Measurements from ENCODE around the gene RARRES2. TPM values are rescaled to one million over a fixed set of nuclear protein-coding genes. Genes with fewer than 3 reads are reported as not detected.
"Not testable (repeated sequence)": the region's sequence is repeated elsewhere in the genome, so short reads cannot be mapped to it uniquely, and the experiment has no call there.

The RARRES2 gene
- total RNA-seq, 4 donors from 2014 or later, result 84.2 to 124 (median 102) TPM

GRCh38 chr7:150388306-150388705 lies 46.9 kb upstream of the RARRES2 start:
- WGBS, 2 donors (ENCODE audit: low coverage in 1 of 2), result 77 to 89% methylated on average over 3 to 7 of the region's 7 CpGs
- no peaks in the 10 kb centered on the region for H3K27me3 ChIP-seq
- H3K4me1 ChIP-seq, result peaks cover 18 to 53% (median 45%) of the 10 kb centered on the region in 4 donors
- TF ChIP-seq EP300 (IDR thresholded peaks at IDR 0.05; ENCODE audit: low read depth) (no peak), CTCF (IDR thresholded peaks at IDR 0.05) (no peak), POLR2A (IDR thresholded peaks at IDR 0.05) (no peak), POLR2AphosphoS5 (IDR thresholded peaks at IDR 0.05) (no peak)
- H3K4me3 ChIP-seq, result no peak overlapping the region
- H3K27ac ChIP-seq, result peak overlapping the region; percentile 1 to 66 (median 40)
- in situ Hi-C loops (cut with MboI; ENCODE audit: low pct_ligation_motif_present in 1 of 4, low pct_unique_long_range_greater_than_20kb in 1 of 4, low sequenced_read_pairs in 3 of 4), result no loop called here
- no peak for DNase-seq
- intact Hi-C loops (cut with DNase I; ENCODE audit: low total_unique reads), result no loop called here
- no peaks in the 10 kb centered on the region for H3K9me3 ChIP-seq
- H3K36me3 ChIP-seq, result no peaks in the 10 kb centered on the region

DNA sequence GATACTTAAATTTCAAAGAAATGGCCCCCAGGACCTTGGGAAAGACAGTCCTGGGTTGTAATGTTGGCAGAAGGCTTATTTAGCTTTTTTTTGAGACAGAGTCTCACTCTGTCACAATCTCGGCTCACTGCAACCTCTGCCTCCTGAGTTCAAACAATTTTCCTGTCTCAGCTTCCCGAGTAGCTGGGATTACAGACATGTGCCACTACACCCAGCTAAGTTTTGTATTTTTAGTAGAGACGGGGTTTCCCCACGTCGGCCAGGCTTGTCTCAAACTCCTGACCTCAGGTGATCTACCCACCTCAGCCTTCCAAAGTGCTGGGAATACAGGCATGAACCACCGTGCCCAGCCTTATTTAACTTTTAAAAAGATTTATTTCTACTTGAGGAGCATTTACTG lies 44.5 kb upstream of the RARRES2 start:
- in situ Hi-C loops (cut with MboI; ENCODE audit: low pct_ligation_motif_present in 1 of 4, low pct_unique_long_range_greater_than_20kb in 1 of 4, low sequenced_read_pairs in 3 of 4), result not testable (repeated sequence)

GRCh38 chr7:150385302-150385723 lies 43.9 kb upstream of the RARRES2 start:
- TF ChIP-seq EP300 (IDR thresholded peaks at IDR 0.05; ENCODE audit: low read depth), result no peak
- no peak for TF ChIP-seq CTCF (IDR thresholded peaks at IDR 0.05)
- TF ChIP-seq POLR2A (IDR thresholded peaks at IDR 0.05), result no peak
- TF ChIP-seq POLR2AphosphoS5 (IDR thresholded peaks at IDR 0.05), result no peak
- DNase-seq, result no peak
- intact Hi-C loops (cut with DNase I; ENCODE audit: low total_unique reads) (no loop called here), in situ Hi-C loops (cut with MboI; ENCODE audit: low pct_ligation_motif_present in 1 of 4, low pct_unique_long_range_greater_than_20kb in 1 of 4, low sequenced_read_pairs in 3 of 4) (no loop called here)
- Histone ChIP-seq H3K27ac (peak overlapping the region; percentile 63 to 99 (median 86)), H3K4me1 (peaks cover 28 to 77% (median 64%) of the 10 kb centered on the region in 4 donors), H3K27me3 (no peaks in the 10 kb centered on the region), H3K36me3 (no peaks in the 10 kb centered on the region), H3K4me3 (no peak overlapping the region), H3K9me3 (no peaks in the 10 kb centered on the region)
- WGBS, 2 donors (ENCODE audit: low coverage in 1 of 2), result 49 to 64% methylated on average over 4 to 14 of the region's 14 CpGs

More for the DNA sequence above, 44.5 kb upstream of the RARRES2 start:
- intact Hi-C loops (cut with DNase I; ENCODE audit: low total_unique reads); H3K36me3 ChIP-seq; H3K9me3 ChIP-seq; H3K4me3 ChIP-seq; DNase-seq; H3K27me3 ChIP-seq: not testable (repeated sequence)
- Histone ChIP-seq H3K27ac (peak overlapping the region; percentile 3 to 99 (median 78)), H3K4me1 (peaks cover 22 to 72% (median 59%) of the 10 kb centered on the region in 4 donors)
- WGBS, 2 donors (ENCODE audit: low coverage in 1 of 2), result 35 to 46% methylated on average over 6 of the region's 6 CpGs

GRCh38 chr7:150384406-150385301 lies 43.2 kb upstream of the RARRES2 start:
- no peak overlapping the region for H3K4me3 ChIP-seq
- intact Hi-C loops (cut with DNase I; ENCODE audit: low total_unique reads) (no loop called here), in situ Hi-C loops (cut with MboI; ENCODE audit: low pct_ligation_motif_present in 1 of 4, low pct_unique_long_range_greater_than_20kb in 1 of 4, low sequenced_read_pairs in 3 of 4) (no loop called here)
- no peaks in the 10 kb centered on the region for H3K27me3 ChIP-seq
- TF ChIP-seq POLR2A (IDR thresholded peaks at IDR 0.05), result no peak
- no peak for TF ChIP-seq EP300 (IDR thresholded peaks at IDR 0.05; ENCODE audit: low read depth)
- no peaks in the 10 kb centered on the region for H3K9me3 ChIP-seq
- H3K4me1 ChIP-seq, result peaks cover 29 to 84% (median 71%) of the 10 kb centered on the region in 4 donors
- no peak for DNase-seq
- no peaks in the 10 kb centered on the region for H3K36me3 ChIP-seq
- peak overlapping the region; percentile 63 to 99 (median 86) for H3K27ac ChIP-seq
- WGBS, 2 donors (ENCODE audit: low coverage in 1 of 2), result 50 to 60% methylated on average over 1 to 15 of the region's 15 CpGs

DNA sequence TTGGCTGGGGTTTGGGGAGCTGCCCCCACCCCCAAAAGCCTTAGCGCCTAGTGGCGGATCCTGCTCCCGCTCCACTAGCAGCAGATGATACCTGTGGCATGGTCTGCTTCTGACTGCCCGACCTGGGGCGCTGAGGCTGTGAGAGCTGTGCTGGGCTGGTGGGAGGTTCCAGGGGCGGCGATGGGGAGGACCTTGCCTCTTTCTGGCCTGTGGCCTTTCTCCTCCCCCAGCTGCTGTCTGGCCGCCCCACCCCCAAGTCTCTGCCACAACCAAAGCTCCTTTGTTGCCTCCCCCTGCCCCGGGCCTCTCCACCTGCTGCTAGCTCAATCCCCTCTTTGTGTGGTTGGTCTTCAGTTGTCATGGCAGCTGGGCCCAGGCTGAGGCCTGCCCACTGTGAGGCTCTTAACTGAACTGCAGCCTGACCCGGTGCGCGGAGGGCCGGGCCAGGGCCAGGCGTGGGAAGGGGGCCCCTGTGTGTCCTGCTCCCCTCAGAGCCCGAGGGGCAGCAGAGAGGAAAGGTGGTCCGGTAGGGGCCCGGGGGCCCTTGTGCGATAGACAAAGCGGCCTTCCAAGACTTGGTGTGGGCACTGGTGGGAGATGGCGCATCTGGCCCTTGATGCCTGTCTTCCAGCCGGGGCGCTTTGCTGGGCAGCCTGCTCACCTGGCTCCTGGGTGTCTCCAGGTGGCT lies 42.4 kb upstream of the RARRES2 start:
- 60% methylated on average over 15 of the region's 22 CpGs; no CpG with 5 or more reads in 1 of the 2 donors for WGBS, 2 donors (ENCODE audit: low coverage in 1 of 2)
- intact Hi-C loops (cut with DNase I; ENCODE audit: low total_unique reads), result no loop called here
- Histone ChIP-seq H3K4me3 (no peak overlapping the region), H3K9me3 (no peaks in the 10 kb centered on the region), H3K27ac (peak overlapping the region; percentile 63 to 99 (median 86)), H3K4me1 (peaks cover 29 to 79% (median 67%) of the 10 kb centered on the region in 4 donors), H3K36me3 (no peaks in the 10 kb centered on the region), H3K27me3 (no peaks in the 10 kb centered on the region)
- TF ChIP-seq POLR2A (IDR thresholded peaks at IDR 0.05) (peak; percentile 80), POLR2AphosphoS5 (IDR thresholded peaks at IDR 0.05) (peak; percentile 52 to 77 (median 75)), CTCF (IDR thresholded peaks at IDR 0.05) (peak in 1 of 5 experiments; percentile 13), EP300 (IDR thresholded peaks at IDR 0.05; ENCODE audit: low read depth) (no peak)
- peak; percentile 87 for DNase-seq
- in situ Hi-C loops (cut with MboI; ENCODE audit: low pct_ligation_motif_present in 1 of 4, low pct_unique_long_range_greater_than_20kb in 1 of 4, low sequenced_read_pairs in 3 of 4), result no loop called here
